OCI-LY1 (cell line): ENCODE data around the gene ATP2B2.

Experiments used
- EZH2 ChIP-seq: fragments of 200-600 bp; sonication (generic), shearing (Covaris generic); IDR thresholded peaks from 2 replicates; pipeline ENCODE4 v1.8.0; 2017; ENCODE audit warnings: borderline replicate concordance, mixed run types, mild to moderate bottlenecking, antibody characterized with exemption, low read length, moderate library complexity, mixed read lengths
- TF ChIP-seq, protein P1 (sequence below): fragments of 200-600 bp; sonication (generic), shearing (Covaris generic); IDR thresholded peaks from 2 replicates; pipeline ENCODE4 v1.5.1; 2017; ENCODE audit warnings: mild to moderate bottlenecking, antibody characterized with exemption, low read length, moderate library complexity, mixed read lengths

- TF ChIP-seq, protein P1, sequence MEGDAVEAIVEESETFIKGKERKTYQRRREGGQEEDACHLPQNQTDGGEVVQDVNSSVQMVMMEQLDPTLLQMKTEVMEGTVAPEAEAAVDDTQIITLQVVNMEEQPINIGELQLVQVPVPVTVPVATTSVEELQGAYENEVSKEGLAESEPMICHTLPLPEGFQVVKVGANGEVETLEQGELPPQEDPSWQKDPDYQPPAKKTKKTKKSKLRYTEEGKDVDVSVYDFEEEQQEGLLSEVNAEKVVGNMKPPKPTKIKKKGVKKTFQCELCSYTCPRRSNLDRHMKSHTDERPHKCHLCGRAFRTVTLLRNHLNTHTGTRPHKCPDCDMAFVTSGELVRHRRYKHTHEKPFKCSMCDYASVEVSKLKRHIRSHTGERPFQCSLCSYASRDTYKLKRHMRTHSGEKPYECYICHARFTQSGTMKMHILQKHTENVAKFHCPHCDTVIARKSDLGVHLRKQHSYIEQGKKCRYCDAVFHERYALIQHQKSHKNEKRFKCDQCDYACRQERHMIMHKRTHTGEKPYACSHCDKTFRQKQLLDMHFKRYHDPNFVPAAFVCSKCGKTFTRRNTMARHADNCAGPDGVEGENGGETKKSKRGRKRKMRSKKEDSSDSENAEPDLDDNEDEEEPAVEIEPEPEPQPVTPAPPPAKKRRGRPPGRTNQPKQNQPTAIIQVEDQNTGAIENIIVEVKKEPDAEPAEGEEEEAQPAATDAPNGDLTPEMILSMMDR = no peak
- no peak for TF ChIP-seq EZH2
These were observed 175.8 kb downstream of the ATP2B2 start for GRCh38 chr3:10329495-10330015.
